ENCODE measurements around the gene SLC34A1.
"Not testable (repeated sequence)": the region's sequence is repeated elsewhere in the genome, so short reads cannot be mapped to it uniquely, and the experiment has no call there.

SLC34A1 gene, protein sequence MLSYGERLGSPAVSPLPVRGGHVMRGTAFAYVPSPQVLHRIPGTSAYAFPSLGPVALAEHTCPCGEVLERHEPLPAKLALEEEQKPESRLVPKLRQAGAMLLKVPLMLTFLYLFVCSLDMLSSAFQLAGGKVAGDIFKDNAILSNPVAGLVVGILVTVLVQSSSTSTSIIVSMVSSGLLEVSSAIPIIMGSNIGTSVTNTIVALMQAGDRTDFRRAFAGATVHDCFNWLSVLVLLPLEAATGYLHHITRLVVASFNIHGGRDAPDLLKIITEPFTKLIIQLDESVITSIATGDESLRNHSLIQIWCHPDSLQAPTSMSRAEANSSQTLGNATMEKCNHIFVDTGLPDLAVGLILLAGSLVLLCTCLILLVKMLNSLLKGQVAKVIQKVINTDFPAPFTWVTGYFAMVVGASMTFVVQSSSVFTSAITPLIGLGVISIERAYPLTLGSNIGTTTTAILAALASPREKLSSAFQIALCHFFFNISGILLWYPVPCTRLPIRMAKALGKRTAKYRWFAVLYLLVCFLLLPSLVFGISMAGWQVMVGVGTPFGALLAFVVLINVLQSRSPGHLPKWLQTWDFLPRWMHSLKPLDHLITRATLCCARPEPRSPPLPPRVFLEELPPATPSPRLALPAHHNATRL

GRCh38 chr5:177384134-177384533 lies at the start of gene SLC34A1:
Gene SLC34A1 (plus strand): TSS chr5:177384434. CDS start chr5:177385742, 1,308 bp downstream.
- DNase-seq = no peak
- TF ChIP-seq POLR2A (IDR thresholded peaks at IDR 0.05; ENCODE audit: low read length) (no peak), GATA1 (IDR thresholded peaks at IDR 0.05; ENCODE audit: low read depth, low read length) (no peak)

- TF ChIP-seq POLR2A (IDR thresholded peaks at IDR 0.05; ENCODE audit: low read length) = no peak
- no peak for TF ChIP-seq GATA1 (IDR thresholded peaks at IDR 0.05; ENCODE audit: low read depth, low read length)
- DNase-seq = no peak
These were observed 49.2 kb upstream of the SLC34A1 start for GRCh38 chr5:177334781-177335700.

GRCh38 chr5:177335701-177336065 lies 48.6 kb upstream of the SLC34A1 start:
- DNase-seq = no peak
- TF ChIP-seq GATA1 (IDR thresholded peaks at IDR 0.05; ENCODE audit: low read depth, low read length) = no peak

DNA sequence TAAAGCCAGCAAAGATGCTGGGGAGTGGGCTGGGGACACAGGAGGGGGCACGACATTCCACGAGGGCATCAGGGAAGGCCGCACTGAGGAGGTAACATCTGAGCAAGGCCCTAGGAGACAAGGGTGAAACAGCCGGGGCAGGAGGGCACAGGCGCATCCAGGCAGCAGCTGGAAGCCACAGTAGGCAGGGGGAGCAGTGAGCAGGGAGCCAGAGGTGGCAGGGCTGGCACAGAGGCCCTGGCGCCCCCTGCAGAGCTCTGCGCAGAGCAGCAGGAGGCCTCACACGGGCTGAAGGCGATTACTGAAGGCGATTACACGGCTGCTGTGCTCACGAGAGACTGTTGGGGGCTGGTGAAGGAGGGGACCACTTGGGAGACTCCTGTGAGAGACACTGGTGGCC lies 48.1 kb upstream of the SLC34A1 start:
- DNase-seq = peak; percentile 53 to 54
- TF ChIP-seq GATA1 (IDR thresholded peaks at IDR 0.05; ENCODE audit: low read depth, low read length) (no peak), POLR2A (IDR thresholded peaks at IDR 0.05; ENCODE audit: low read length) (no peak)

DNA sequence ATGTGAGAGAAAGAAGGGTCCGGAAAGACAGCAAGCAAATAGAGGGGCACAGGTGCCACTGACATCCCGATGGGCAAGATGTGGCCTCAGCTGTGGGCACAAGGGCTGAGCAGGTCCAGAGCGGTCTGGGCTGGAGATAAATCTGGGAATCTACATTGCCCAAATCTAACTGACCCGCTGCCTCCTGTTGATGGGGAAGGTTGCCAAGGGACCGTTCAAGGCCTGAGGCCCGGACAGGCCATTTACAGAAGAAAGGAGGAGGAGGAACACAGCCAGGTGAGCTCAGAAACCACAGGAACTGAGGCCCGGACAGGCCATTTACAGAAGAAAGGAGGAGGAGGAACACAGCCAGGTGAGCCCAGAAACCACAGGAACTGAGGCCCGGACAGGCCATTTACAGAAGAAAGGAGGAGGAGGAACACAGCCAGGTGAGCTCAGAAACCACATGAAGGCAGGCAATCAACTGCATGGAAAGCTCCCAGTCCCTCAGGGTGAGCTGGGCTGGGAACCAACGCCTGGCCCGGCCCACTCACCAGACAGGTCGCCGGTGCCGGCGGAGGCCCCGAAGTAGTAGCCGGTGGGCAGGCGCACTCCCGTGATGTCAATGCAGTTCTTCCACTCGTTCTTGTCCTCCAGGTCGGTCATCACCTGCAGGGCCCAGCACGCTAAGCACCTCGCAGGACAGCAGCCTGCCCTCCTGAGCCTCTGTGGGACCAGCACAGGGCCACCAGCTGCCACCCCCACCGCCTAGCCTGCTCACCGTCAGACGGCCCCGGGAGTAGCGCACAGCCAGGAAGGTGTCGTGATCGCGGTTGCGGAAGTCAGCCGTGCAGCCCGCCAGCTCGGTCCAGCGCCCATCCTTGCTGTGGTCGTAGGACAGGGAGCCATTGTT lies 47.4 kb upstream of the SLC34A1 start:
- TF ChIP-seq POLR2A (IDR thresholded peaks at IDR 0.05; ENCODE audit: low read length) (no peak), GATA1 (IDR thresholded peaks at IDR 0.05; ENCODE audit: low read depth, low read length) (no peak)
- DNase-seq = no peak

GRCh38 chr5:177338251-177339106 lies 45.8 kb upstream of the SLC34A1 start:
- no peak for TF ChIP-seq GATA1 (IDR thresholded peaks at IDR 0.05; ENCODE audit: low read depth, low read length)
- no peak for TF ChIP-seq POLR2A (IDR thresholded peaks at IDR 0.05; ENCODE audit: low read length)
- no peak for DNase-seq

GRCh38 chr5:177339107-177339638 lies 45.1 kb upstream of the SLC34A1 start:
- no peak for DNase-seq
- TF ChIP-seq GATA1 (IDR thresholded peaks at IDR 0.05; ENCODE audit: low read depth, low read length) (no peak), POLR2A (IDR thresholded peaks at IDR 0.05; ENCODE audit: low read length) (no peak)

GRCh38 chr5:177343000-177343399 lies 41.2 kb upstream of the SLC34A1 start:
- DNase-seq = not testable (repeated sequence)

GRCh38 chr5:177343777-177344176 lies 40.5 kb upstream of the SLC34A1 start:
- DNase-seq = no peak
- TF ChIP-seq GATA1 (IDR thresholded peaks at IDR 0.05; ENCODE audit: low read depth, low read length) = no peak
- TF ChIP-seq POLR2A (IDR thresholded peaks at IDR 0.05; ENCODE audit: low read length) = no peak

- TF ChIP-seq GATA1 (IDR thresholded peaks at IDR 0.05; ENCODE audit: low read depth, low read length) (no peak), POLR2A (IDR thresholded peaks at IDR 0.05; ENCODE audit: low read length) (no peak)
- no peak for DNase-seq
These were observed 39.3 kb upstream of the SLC34A1 start for GRCh38 chr5:177344891-177345290.

- TF ChIP-seq GATA1 (IDR thresholded peaks at IDR 0.05; ENCODE audit: low read depth, low read length) = no peak
- TF ChIP-seq POLR2A (IDR thresholded peaks at IDR 0.05; ENCODE audit: low read length) = no peak
- no peak for DNase-seq
These were observed 37.4 kb upstream of the SLC34A1 start for GRCh38 chr5:177346820-177347219.

DNA sequence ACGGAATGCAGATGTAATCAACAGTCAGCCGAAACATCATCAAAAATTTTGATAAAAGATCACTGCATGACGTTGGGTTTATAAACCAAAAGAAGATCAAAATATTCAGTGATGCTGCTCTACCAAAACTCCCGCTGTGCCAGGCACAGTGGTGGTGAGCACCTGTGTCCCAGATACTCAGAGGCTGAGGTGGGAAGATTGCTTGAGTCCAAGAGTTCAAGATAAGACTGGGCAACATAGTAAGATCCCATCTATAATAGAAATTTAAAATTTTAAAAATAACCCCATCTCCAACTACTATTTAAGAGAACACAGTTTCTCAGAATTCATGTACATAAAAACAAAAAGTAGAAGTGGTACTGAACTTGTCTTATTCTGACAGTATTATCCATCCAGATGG lies 36.5 kb upstream of the SLC34A1 start:
- TF ChIP-seq GATA1 (IDR thresholded peaks at IDR 0.05; ENCODE audit: low read depth, low read length) (no peak), POLR2A (IDR thresholded peaks at IDR 0.05; ENCODE audit: low read length) (no peak)
- DNase-seq = no peak
